Aorta (tissue), 5 donors: ENCODE results near the gene AP4B1. TPM values are rescaled to one million over a fixed set of nuclear protein-coding genes. Genes with fewer than 3 reads are reported as not detected.

Experiments used
- ATAC-seq: fragments of 200-7000 bp; cut with Tn5 transposase; one replicate; pipeline ENCODE4 v1.9.1; 2022; ENCODE audit warnings: moderate library complexity; ENCODE audit not compliant: low FRiP score
- DNase-seq, 2 donors: peaks; one replicate each; pipeline ENCODE4 v3.0.0-alpha.2; 2020
- H3K27ac ChIP-seq, 2 donors: one replicate each; pipeline ENCODE4 v1.5.1; 2013; ENCODE audit warnings: low read length in 2 of 2, mild to moderate bottlenecking in 2 of 2, moderate library complexity in 2 of 2, control low read depth in 1 of 2, inconsistent platforms in 1 of 2, low read depth in 1 of 2
- H3K27me3 ChIP-seq, 2 donors: one replicate each; pipeline ENCODE4 v1.6.1; 2013; ENCODE audit warnings: control low read depth in 1 of 2, low read length in 1 of 2, mild to moderate bottlenecking in 1 of 2, moderate library complexity in 1 of 2; ENCODE audit not compliant: insufficient read depth in 2 of 2, control insufficient read depth in 1 of 2
- H3K36me3 ChIP-seq, 2 donors: one replicate each; pipeline ENCODE4 v1.6.1; 2013; ENCODE audit warnings: control low read depth in 1 of 2, low read length in 1 of 2, mild to moderate bottlenecking in 1 of 2; ENCODE audit not compliant: insufficient read depth in 2 of 2, control insufficient read depth in 1 of 2
- H3K4me1 ChIP-seq, 2 donors: one replicate each; pipeline ENCODE4 v1.6.1; 2013; ENCODE audit warnings: low read length in 2 of 2, control low read depth in 1 of 2, mild to moderate bottlenecking in 1 of 2, moderate library complexity in 1 of 2; ENCODE audit not compliant: insufficient read depth in 2 of 2, control insufficient read depth in 1 of 2
- H3K4me3 ChIP-seq, 2 donors: one replicate each; pipeline ENCODE4 v1.5.1; 2013; ENCODE audit warnings: low read length in 2 of 2, control low read depth in 1 of 2, mild to moderate bottlenecking in 1 of 2
- H3K9me3 ChIP-seq: one replicate; pipeline ENCODE4 v1.6.1; 2013; ENCODE audit warnings: mild to moderate bottlenecking, low read length; ENCODE audit not compliant: control insufficient read depth
- WGBS, 2 donors: extraction: QIAGEN DNeasy Blood & Tissue Kit; methylation state at CpG; one replicate each; pipeline ENCODE4 v1.1.7; 2013; 5-methylcytosine and 5-hydroxymethylcytosine counted together
- intact Hi-C, 2 donors: fragments of 100-400 bp; cut with DNase I; formaldehyde crosslinking; loops; one replicate each; pipeline versions ENCODE4 v1.14.2 to v1.15.0; 2022
- polyA plus RNA-seq, 2 donors: library from polyadenylated mRNA; stranded (reverse); fragments of 200-250 nt; gene quantifications; one replicate each; pipeline ENCODE4 v1.2.3, GENCODE V29; 2013
- total RNA-seq, 2 donors: library from RNA; stranded (reverse); fragmentation: NEBNext Ultra II Directional; extraction: Animal tissue kit (Norgen Biotek cat#: 25700); gene quantifications; one replicate each; pipeline ENCODE4 v1.2.1, GENCODE V29; 2021
- donor health status: healthy with polysubstance abuse.
- donor health status: Bipolar disorder and iron deficiency.
- donor health status: DM: no; HTN: no; CAD: no.
- donor health status: DM: no; HTN: no; CAD: no.
- donor health status: DM: yes; HTN: yes; CAD: no.

AP4B1 gene
- total and polyA plus RNA-seq, 4 donors: 8.5 to 35.4 (median 20.2) TPM

DNA sequence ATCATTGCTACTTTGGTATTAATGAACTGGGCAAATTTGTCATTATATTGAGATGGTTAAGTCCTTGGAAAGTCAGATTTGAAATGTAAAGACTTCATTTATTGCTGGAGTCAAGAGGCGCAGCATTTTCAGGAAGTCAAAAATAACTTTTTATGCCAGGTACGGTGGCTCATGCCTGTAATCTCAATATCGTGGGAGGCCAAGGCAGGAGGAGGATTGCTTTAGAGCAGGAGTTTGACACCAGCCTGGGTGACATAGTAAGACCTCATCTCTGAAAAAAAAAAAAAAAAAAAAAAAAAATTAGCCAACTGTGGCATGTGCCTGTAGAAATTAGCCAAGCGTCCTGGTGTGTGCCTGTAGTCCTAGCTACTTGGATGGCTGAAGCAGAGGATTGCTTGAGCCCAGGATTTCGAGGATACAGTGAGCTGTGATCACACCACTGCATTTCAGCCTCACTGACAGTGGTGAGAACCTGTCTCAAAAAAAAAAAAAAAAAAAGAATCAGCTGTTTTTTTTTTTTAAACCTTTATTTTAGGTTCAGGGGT is 30.0 kb upstream of the AP4B1 start:
- ATAC-seq (no peak), DNase-seq (no peak)
- 72 to 74% methylated on average over 5 of the region's 5 CpGs for WGBS, 2 donors
- H3K4me1 ChIP-seq: no peaks in the 10 kb centered on the region
- intact Hi-C loops: no loop called here
- no peaks in the 10 kb centered on the region for H3K36me3 ChIP-seq
- no peak overlapping the region for H3K27ac ChIP-seq
- no peaks in the 10 kb centered on the region for H3K27me3 ChIP-seq
- no peak overlapping the region for H3K4me3 ChIP-seq
- no peaks in the 10 kb centered on the region for H3K9me3 ChIP-seq

GRCh38 chr1:113934006-113934405 is 29.4 kb upstream of the AP4B1 start:
- intact Hi-C loops: no loop called here
- ATAC-seq: no peak

GRCh38 chr1:113931451-113931851 is 26.9 kb upstream of the AP4B1 start:
- Histone ChIP-seq H3K27ac (no peak overlapping the region), H3K4me1 (no peaks in the 10 kb centered on the region), H3K27me3 (no peaks in the 10 kb centered on the region), H3K36me3 (no peaks in the 10 kb centered on the region), H3K9me3 (no peaks in the 10 kb centered on the region), H3K4me3 (no peak overlapping the region)
- 2 to 4% methylated on average over 3 of the region's 3 CpGs for WGBS, 2 donors
- intact Hi-C loops: no loop called here
- no peak for DNase-seq
- ATAC-seq: no peak

More at GRCh38 chr1:113934006-113934405, 29.4 kb upstream of the AP4B1 start:
- Histone ChIP-seq H3K27me3 (no peaks in the 10 kb centered on the region), H3K4me3 (no peak overlapping the region), H3K9me3 (no peaks in the 10 kb centered on the region), H3K27ac (no peak overlapping the region), H3K4me1 (no peaks in the 10 kb centered on the region), H3K36me3 (no peaks in the 10 kb centered on the region)
- no peak for DNase-seq

DNA sequence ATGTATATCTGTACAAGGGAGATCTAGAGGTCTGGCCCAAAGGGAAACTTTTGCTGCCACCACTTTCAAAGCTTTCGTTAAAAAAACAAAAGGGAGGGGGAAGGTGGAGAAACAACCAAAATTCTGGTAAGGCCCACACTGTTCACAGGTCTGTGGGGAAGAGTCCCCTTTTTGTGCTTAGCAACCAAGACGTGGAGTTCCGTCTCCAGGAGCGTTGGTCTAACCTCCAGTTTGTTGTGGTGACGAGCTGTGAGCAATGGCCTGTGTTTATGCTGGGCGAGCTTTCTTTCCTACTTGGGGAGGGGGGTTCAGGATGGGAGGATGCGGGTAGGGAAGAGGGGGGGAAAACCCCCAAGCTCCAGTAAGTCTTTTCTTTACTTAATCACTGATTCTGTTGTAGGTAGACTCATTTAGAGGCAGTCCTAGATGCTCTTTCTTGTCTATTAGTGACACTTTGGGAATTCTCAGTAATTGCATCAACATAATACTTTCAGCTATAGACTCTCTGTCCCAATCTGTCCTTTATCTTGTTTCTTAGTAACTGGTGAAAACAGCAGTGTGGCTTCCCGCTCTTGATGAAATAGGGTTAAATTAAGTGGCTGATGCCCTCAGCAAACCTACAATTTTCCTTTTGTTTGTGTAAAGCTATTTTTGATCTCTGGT is 26.0 kb upstream of the AP4B1 start:
- intact Hi-C loops: loop anchor here in 1 of 2 donors (1.0 kb wide), 1 partner anchor 25 kb away; the partner anchor contains the start of gene DCLRE1B
- ATAC-seq (peak; percentile 64), DNase-seq (peak in 1 of 2 donors; percentile 59)
- H3K27me3 ChIP-seq: no peaks in the 10 kb centered on the region
- H3K27ac ChIP-seq: peak overlapping the region; percentile 11 to 79
- H3K4me3 ChIP-seq: peak overlapping the region; percentile 78
- 0 to 1% methylated on average over 8 of the region's 8 CpGs for WGBS, 2 donors
- H3K9me3 ChIP-seq: no peaks in the 10 kb centered on the region
- no peaks in the 10 kb centered on the region for H3K4me1 ChIP-seq
- no peaks in the 10 kb centered on the region for H3K36me3 ChIP-seq

- Histone ChIP-seq H3K27me3 (no peaks in the 10 kb centered on the region), H3K36me3 (no peaks in the 10 kb centered on the region), H3K27ac (peak overlapping the region; percentile 11 to 79), H3K4me3 (peak overlapping the region; percentile 78), H3K9me3 (no peaks in the 10 kb centered on the region), H3K4me1 (no peaks in the 10 kb centered on the region)
- peak; percentile 61 for ATAC-seq
- peak; percentile 68 to 85 for DNase-seq
- intact Hi-C loops: loop anchor here (1.0 to 10.0 kb wide), 3 partner anchors 17 to 95 kb away; partner anchors contain the start of gene DCLRE1B (in 2 of the 2)
- 0 to 1% methylated on average over 38 to 64 of the region's 64 CpGs for WGBS, 2 donors
Measured at GRCh38 chr1:113929750-113930498, 25.3 kb upstream of the AP4B1 start.

GRCh38 chr1:113928941-113929749 is 24.5 kb upstream of the AP4B1 start, which contains the start of gene HIPK1:
Gene HIPK1, plus strand, starts transcription at chr1:113929324.
- WGBS, 2 donors: 0% methylated on average over 48 to 61 of the region's 61 CpGs
- Histone ChIP-seq H3K27ac (peak within 1 kb of the TSS; percentile 79 to 94), H3K4me3 (peak within 1 kb of the TSS; percentile 78), H3K36me3 (no peaks in the 10 kb centered on the region), H3K4me1 (no peaks in the 10 kb centered on the region), H3K27me3 (no peaks in the 10 kb centered on the region), H3K9me3 (no peaks in the 10 kb centered on the region)
- DNase-seq: peak; percentile 96 to 98
- intact Hi-C loops: loop anchor here in 1 of 2 donors (1.0 to 10.0 kb wide), 3 partner anchors 16 to 94 kb away; partner anchors contain the start of gene DCLRE1B
- peak; percentile 96 for ATAC-seq

- no peaks in the 10 kb centered on the region for H3K36me3 ChIP-seq
- H3K27ac ChIP-seq: peak overlapping the region; percentile 45 to 94
- no peak for DNase-seq
- no peak for ATAC-seq
- H3K27me3 ChIP-seq: no peaks in the 10 kb centered on the region
- H3K9me3 ChIP-seq: no peaks in the 10 kb centered on the region
- peak overlapping the region; percentile 43 to 78 for H3K4me3 ChIP-seq
- no peaks in the 10 kb centered on the region for H3K4me1 ChIP-seq
- intact Hi-C loops: loop anchor here in 1 of 2 donors (2.0 to 10.0 kb wide), 2 partner anchors 16 to 94 kb away; no protein-coding TSS in a partner anchor
- 1 to 3% methylated on average over 6 of the region's 6 CpGs for WGBS, 2 donors
Measured at GRCh38 chr1:113928187-113928930, 23.8 kb upstream of the AP4B1 start.
